HG02840 (cell line): Measurements from ENCODE around the gene MED8.
"Not testable (repeated sequence)": the region's sequence is repeated elsewhere in the genome, so short reads cannot be mapped to it uniquely, and the experiment has no call there.

Source experiments
- ATAC-seq: cut with Tn5 transposase; IDR thresholded peaks from one replicate; pipeline ENCODE4 v1.9.1; 2021; ENCODE audit warnings: mild to moderate bottlenecking, moderate library complexity, moderate number of reproducible peaks; ENCODE audit not compliant: unreplicated experiment, low FRiP score

The MED8 gene

GRCh38 chr1:43422995-43423671 lies 33.5 kb upstream of the MED8 start:
- ATAC-seq, result no peak

- no peak for ATAC-seq
These were observed 32.6 kb upstream of the MED8 start for GRCh38 chr1:43421976-43422750.

DNA sequence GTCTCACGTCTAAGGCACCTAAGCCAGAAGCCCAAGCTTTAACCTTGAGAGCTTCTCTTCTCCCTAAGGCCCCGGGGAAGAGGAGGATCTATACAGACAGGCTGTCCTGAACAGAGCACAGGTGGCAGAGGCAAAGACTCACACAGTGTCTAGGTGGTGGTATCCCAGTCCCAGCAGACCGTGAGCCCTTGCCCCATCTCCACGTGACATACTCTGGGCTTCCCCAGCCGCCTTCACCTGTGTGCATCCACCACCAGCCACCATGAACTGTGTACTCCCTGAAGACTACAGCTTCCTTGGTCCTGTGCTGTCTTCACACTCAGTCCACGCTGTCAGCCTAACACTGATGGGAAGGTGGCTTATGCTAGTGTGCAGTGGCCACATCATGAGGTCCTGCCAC lies 31.8 kb upstream of the MED8 start:
- ATAC-seq, result no peak

- ATAC-seq, result no peak
These were observed 31.3 kb upstream of the MED8 start for GRCh38 chr1:43420874-43421273.

- no peak for ATAC-seq
These were observed 30.2 kb upstream of the MED8 start for GRCh38 chr1:43419627-43420425.

DNA sequence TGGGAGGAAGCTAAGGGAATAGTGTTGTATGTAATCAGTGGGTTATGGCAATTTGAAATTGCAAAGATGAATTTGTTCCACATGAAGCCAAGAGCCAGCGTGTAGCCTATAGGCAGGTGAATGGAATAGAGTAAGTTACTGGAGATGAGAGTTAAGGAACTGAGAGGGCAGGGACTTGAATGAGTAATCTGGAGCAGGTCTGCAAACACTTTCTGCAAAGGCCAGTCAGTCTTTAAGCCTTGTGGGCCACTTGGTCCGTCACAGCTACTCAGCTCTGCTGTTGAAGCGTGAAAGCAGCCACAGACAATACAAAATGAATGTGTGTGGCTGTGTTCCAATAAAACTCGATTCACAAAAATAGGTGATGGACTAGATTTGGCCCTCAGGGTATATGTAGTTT lies 29.3 kb upstream of the MED8 start:
- ATAC-seq, result no peak

- no peak for ATAC-seq
These were observed 26.3 kb upstream of the MED8 start for GRCh38 chr1:43415901-43416300.

GRCh38 chr1:43414634-43415223 lies 25.1 kb upstream of the MED8 start:
- ATAC-seq, result no peak

DNA sequence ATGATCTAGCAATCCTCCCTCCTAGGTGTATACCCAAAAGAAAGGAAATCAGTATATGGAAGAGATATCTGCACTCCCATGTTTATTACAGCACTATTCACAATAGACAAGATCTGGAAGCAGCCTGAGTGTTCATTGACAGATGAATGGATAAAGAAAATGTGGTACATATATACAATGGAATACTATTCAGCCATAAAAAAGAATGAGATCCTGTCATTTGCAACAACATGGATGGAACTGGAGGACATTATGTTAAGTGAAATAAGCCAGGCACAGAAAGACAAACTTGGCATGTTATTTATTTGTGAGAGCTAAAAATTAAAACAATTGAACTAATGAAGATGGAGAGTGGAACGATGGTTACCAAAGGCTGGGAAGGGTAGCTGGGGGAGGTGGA lies 23.8 kb upstream of the MED8 start:
- ATAC-seq, result not testable (repeated sequence)

DNA sequence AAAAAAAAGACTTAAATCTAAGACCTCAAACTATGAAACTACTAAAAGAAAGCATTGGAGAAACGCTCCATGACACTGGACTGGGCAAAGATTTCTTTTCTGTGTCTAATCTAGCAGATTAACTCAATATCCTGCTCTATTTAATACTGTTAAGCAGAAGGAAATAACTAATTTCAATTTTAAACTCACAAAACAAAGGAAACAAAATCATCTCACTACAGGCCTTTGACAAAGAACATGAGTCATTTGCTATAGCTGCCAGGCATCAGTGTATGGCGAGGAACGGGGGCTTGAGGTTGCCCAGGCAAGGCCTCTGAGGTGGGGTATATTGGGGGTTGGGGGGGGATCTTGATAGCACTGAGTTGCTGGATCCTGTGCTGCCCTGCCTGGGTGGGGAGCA lies 21.0 kb upstream of the MED8 start:
- ATAC-seq, result no peak

DNA sequence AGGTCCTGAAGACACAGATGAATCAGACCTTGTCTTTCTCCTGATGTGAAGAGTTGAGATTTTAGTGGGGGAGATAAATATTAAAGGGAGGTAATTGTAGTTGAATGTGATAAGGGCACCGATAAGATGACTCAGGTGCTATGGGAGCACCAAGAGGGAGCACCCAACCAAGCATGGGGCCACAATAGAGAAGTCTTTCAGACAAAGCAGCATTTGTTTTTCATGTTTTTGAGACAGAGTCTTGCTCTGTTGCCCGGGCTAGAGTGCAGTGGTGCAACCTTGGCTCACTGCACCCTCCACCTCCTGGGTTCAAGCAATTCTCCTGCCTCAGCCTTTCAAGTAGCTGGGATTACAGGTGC lies 16.3 kb upstream of the MED8 start:
- ATAC-seq, result no peak

- ATAC-seq, result no peak
These were observed 15.7 kb upstream of the MED8 start for GRCh38 chr1:43405219-43405875.

GRCh38 chr1:43404353-43404752 lies 14.8 kb upstream of the MED8 start:
- ATAC-seq, result no peak

DNA sequence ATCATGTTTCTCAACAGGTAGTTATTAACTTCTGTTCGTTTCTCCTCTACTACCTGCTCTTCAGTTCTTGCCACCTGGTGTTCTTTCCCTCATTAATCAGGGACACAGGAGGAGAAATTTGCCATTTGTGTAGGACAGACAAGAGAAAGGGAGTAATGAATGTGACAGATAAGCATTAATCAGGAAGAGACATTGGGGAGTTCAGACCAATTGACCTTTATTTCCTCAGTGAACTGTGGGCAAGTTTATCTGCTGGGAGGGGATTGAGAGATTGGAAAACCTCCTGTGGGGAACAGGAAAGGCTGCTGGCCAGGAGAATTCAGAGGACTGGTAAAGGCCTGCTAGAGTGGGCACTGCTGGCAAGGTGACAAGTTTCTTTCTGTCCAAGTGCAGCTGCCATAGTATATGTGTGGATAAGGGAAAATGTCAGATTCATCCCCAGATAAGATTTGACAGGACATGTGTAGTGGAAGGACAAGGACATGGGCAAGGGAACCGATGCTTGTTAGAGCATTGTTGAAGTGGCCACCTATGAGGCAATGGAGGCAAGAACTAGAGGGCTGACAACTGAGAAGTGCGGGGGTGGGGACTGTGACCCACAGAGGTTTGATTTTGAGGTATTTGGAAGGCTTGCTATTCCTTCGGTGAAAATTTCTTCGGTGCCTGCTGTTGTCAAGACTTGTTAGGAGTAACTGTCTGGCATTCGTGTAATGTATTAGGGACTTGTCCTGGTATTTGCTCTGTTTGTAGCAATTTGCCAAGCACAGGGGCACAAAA lies 12.7 kb upstream of the MED8 start:
- ATAC-seq, result no peak

GRCh38 chr1:43400441-43400840 lies 10.8 kb upstream of the MED8 start:
- ATAC-seq, result not testable (repeated sequence)

- ATAC-seq, result no peak
These were observed 8.6 kb upstream of the MED8 start for GRCh38 chr1:43398227-43398626.

DNA sequence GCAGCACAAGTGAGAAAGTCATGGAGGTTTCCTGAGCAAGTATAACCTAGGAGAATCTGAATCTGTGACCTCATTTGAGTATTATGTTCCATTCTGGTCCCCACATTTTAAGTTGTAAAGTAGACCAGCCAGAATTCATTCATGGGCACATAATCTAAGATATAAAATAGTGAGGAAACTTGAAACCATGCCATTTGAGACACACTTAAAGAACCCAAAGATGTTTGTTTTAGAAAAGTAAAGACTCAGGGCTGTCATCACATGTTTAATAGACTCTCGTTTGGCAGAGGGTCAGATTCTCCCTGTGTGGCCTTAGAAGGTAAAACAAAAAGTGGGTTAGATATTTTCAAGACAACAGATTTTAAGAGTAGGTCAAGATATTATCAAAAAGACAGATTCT lies 6.5 kb upstream of the MED8 start:
- ATAC-seq, result no peak

DNA sequence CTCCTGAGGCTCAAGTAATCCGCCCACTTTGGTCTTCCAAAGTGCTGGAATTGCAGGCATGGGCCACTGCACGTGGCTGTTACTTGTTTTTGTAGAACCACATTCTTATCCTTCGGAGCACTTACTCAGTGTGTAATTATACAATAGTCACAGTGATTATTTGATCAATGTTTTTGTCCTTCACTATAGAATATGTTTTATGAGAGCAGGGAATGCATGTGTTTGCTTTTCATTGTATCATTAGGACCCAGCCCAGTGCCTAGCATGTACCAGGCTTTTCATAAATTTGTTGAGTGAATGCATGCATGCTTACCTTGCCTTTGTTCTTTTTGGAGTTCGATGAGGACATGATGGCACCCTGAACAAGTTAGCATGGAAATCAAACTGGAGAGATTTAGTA lies 5.9 kb upstream of the MED8 start:
- ATAC-seq, result no peak

DNA sequence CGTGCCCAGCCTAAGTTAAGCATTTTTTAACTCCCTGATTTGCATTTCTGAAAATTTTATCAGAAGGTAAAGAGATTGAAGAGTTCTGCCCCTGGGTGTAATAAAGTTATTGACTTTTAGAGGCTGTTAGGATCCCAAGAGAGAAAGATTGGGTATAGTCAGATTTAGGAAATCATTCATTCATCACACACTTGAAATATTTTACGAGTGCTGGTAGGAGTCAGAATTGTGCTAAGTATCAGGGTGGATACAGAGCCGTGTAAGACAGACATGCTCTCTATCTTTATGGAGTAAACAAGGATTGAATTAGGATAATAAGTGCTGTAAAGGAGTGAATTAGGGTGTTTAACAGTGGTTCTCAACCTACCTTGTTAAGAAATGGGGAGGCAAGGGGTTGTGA lies 3.1 kb upstream of the MED8 start:
- no peak for ATAC-seq

DNA sequence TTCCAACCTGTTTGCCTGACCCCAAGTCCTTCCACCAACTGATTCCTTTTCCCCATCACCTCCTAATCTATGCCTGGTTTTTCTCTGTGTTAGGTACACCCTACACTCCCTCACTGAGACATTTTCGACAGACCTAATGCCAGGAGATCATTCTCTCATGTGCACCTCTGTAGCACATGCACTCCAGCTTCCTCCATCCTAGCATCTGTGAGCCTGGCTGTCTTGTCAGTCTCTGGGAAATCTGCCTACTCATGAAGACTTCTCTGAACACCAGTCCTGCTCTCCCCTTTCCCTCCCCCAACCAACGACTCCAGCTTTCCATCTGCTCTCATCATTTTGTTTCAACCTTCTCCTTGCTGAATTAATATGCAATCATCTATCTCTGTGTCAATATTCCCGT lies 987 bp downstream of the MED8 start:
- no peak for ATAC-seq
